ENCODE measurements around the gene RBM7.

Gene RBM7

DNA sequence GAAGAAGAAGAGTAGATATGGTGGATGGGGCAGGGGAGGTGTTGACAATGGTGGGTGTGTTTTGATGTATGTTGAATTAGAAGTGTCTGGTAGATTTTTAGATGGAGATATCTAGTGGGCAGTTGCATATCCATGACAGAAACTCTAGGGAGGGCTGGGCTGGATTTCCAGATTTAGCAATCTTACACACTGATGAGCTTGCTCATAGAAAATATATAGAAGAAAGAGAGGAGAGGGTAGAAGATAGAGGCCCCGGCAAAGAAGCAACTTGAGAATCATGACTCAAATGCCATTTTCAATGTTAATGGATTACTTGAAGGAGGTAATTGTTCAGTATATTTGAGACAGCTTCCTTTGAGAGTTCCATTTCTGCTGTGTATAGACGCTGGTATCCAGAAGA is 47.0 kb downstream of the RBM7 start:
- H3K36me3 ChIP-seq (ENCODE audit: control insufficient read depth, low read length) = peaks cover 57% of the 10 kb centered on the region
- H3K4me1 ChIP-seq (ENCODE audit: control insufficient read depth, low read length) = no peaks in the 10 kb centered on the region
- TF ChIP-seq EZH2phosphoT487 (IDR thresholded peaks at IDR 0.05; ENCODE audit: borderline replicate concordance, low read length) = no peak
- TF ChIP-seq, protein P1, sequence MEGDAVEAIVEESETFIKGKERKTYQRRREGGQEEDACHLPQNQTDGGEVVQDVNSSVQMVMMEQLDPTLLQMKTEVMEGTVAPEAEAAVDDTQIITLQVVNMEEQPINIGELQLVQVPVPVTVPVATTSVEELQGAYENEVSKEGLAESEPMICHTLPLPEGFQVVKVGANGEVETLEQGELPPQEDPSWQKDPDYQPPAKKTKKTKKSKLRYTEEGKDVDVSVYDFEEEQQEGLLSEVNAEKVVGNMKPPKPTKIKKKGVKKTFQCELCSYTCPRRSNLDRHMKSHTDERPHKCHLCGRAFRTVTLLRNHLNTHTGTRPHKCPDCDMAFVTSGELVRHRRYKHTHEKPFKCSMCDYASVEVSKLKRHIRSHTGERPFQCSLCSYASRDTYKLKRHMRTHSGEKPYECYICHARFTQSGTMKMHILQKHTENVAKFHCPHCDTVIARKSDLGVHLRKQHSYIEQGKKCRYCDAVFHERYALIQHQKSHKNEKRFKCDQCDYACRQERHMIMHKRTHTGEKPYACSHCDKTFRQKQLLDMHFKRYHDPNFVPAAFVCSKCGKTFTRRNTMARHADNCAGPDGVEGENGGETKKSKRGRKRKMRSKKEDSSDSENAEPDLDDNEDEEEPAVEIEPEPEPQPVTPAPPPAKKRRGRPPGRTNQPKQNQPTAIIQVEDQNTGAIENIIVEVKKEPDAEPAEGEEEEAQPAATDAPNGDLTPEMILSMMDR (IDR thresholded peaks at IDR 0.05; ENCODE audit: low read depth, low read length, poor library complexity, severe bottlenecking) = no peak
- no peak overlapping the region for H3K4me2 ChIP-seq (ENCODE audit: low read length)
- no peaks in the 10 kb centered on the region for H3K9me3 ChIP-seq (ENCODE audit: control insufficient read depth, insufficient read depth, low read length)
- H3K9me2 ChIP-seq (replicated peaks; ENCODE audit: control insufficient read depth, low read length) = no peaks in the 10 kb centered on the region
- H4K20me1 ChIP-seq (ENCODE audit: control insufficient read depth, insufficient read depth, low read depth, low read length) = no peaks in the 10 kb centered on the region
- no peak overlapping the region for H3K4me3 ChIP-seq (ENCODE audit: low read length)
- H3K27ac ChIP-seq (ENCODE audit: low read depth, low read length) = no peak overlapping the region
- H3K79me2 ChIP-seq (ENCODE audit: control insufficient read depth, low read length) = peaks cover 19% of the 10 kb centered on the region
- no peaks in the 10 kb centered on the region for H3F3A ChIP-seq (ENCODE audit: control insufficient read depth, insufficient read depth)
- no peaks in the 10 kb centered on the region for H3K27me3 ChIP-seq (ENCODE audit: control insufficient read depth, low read length)

DNA sequence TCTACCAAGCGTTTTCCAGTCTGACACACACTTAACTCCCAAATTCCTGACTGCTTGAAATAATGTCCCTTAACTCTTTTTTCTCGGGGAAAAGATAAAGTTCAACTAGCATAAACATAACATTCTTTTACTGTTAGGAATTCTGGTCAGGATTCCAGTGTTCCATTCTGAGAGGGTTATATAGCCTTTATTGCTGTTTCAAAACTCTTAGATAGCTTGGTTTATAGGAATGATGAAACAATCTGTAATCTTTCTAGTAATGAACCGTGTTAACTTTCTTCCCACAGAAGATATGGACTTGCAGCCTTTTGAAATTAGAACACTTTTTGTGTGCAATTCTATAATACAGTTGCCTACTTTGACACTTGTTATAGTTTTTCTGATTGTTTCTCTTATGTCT is 47.4 kb downstream of the RBM7 start:
- H4K20me1 ChIP-seq (ENCODE audit: control insufficient read depth, insufficient read depth, low read depth, low read length) = no peaks in the 10 kb centered on the region
- H3F3A ChIP-seq (ENCODE audit: control insufficient read depth, insufficient read depth) = no peaks in the 10 kb centered on the region
- no peak overlapping the region for H3K4me2 ChIP-seq (ENCODE audit: low read length)
- peaks cover 16% of the 10 kb centered on the region for H3K79me2 ChIP-seq (ENCODE audit: control insufficient read depth, low read length)
- H3K4me1 ChIP-seq (ENCODE audit: control insufficient read depth, low read length) = no peaks in the 10 kb centered on the region
- peaks cover 61% of the 10 kb centered on the region for H3K36me3 ChIP-seq (ENCODE audit: control insufficient read depth, low read length)
- no peak overlapping the region for H3K27ac ChIP-seq (ENCODE audit: low read depth, low read length)
- no peak overlapping the region for H3K4me3 ChIP-seq (ENCODE audit: low read length)
- no peak for TF ChIP-seq EZH2phosphoT487 (IDR thresholded peaks at IDR 0.05; ENCODE audit: borderline replicate concordance, low read length)
- TF ChIP-seq, protein P1 (IDR thresholded peaks at IDR 0.05; ENCODE audit: low read depth, low read length, poor library complexity, severe bottlenecking) = no peak
- no peaks in the 10 kb centered on the region for H3K27me3 ChIP-seq (ENCODE audit: control insufficient read depth, low read length)
- no peaks in the 10 kb centered on the region for H3K9me3 ChIP-seq (ENCODE audit: control insufficient read depth, insufficient read depth, low read length)
- H3K9me2 ChIP-seq (replicated peaks; ENCODE audit: control insufficient read depth, low read length) = no peaks in the 10 kb centered on the region

DNA sequence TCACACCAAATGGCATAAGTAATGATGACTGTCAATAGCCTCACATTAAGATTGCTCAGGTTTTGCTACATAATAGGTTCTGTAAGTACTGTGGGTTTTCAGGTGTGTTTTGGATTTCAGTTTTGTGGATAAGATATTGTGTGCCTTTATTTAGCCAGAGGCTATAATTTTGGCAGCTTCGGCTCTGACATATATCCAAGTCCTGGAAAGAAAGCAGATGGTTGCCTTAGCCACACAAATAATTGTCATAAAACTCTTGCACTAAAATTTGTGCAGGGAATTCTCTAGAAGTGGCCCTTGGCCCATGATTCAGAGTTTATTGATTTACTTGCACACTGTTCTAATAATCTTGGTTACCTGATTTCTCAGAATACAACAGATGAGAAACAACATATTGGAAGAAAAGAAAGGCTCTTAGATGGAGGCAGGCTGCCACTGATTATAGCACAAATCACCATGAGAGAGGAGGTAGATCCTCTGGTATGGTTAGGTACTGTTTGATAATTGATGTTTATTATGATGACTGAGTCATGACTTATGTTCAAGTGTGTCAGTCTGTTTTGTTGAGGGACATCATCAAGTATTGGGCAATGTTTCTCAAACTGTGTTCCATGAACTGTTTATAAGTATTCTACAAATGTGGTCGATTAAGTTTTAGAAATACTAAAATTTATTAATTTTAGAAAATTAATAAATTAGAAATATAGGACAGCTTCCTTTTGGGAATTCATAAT is 48.5 kb downstream of the RBM7 start:
- Histone ChIP-seq H3K4me1 (ENCODE audit: control insufficient read depth, low read length) (no peaks in the 10 kb centered on the region), H3K9me3 (ENCODE audit: control insufficient read depth, insufficient read depth, low read length) (no peaks in the 10 kb centered on the region), H3K4me3 (ENCODE audit: low read length) (no peak overlapping the region), H3K4me2 (ENCODE audit: low read length) (no peak overlapping the region), H3K27me3 (ENCODE audit: control insufficient read depth, low read length) (no peaks in the 10 kb centered on the region), H4K20me1 (ENCODE audit: control insufficient read depth, insufficient read depth, low read depth, low read length) (no peaks in the 10 kb centered on the region), H3K27ac (ENCODE audit: low read depth, low read length) (no peak overlapping the region), H3K79me2 (ENCODE audit: control insufficient read depth, low read length) (peaks cover 7% of the 10 kb centered on the region), H3K9me2 (replicated peaks; ENCODE audit: control insufficient read depth, low read length) (no peaks in the 10 kb centered on the region), H3K36me3 (ENCODE audit: control insufficient read depth, low read length) (peaks cover 68% of the 10 kb centered on the region), H3F3A (ENCODE audit: control insufficient read depth, insufficient read depth) (no peaks in the 10 kb centered on the region)
- TF ChIP-seq EZH2phosphoT487 (IDR thresholded peaks at IDR 0.05; ENCODE audit: borderline replicate concordance, low read length) = no peak
- TF ChIP-seq, protein P1 (IDR thresholded peaks at IDR 0.05; ENCODE audit: low read depth, low read length, poor library complexity, severe bottlenecking) = no peak

Measured in DOHH2 (cell line).